HepG2 (cell line): ENCODE results near the gene BABAM1. TPM values are rescaled to one million over a fixed set of nuclear protein-coding genes. Genes with fewer than 3 reads are reported as not detected.

ENCODE experiments used
- ASH2L ChIP-seq: fragments of 300-600, 200-600 bp; sonication (generic); IDR thresholded peaks from 2 replicates; pipeline ENCODE4 v1.7.0; 2017; ENCODE audit warnings: low read depth, mild to moderate bottlenecking, moderate library complexity, mixed read lengths, low read length; ENCODE audit not compliant: insufficient read length
- BCL3 ChIP-seq: sonication (generic); formaldehyde crosslinking; IDR thresholded peaks from 2 replicates; pipeline ENCODE4 v1.5.1; 2020; ENCODE audit warnings: mild to moderate bottlenecking, missing genetic modification reagents, moderate library complexity
- CENPX ChIP-seq: sonication (generic); formaldehyde crosslinking; IDR thresholded peaks from 2 replicates; pipeline ENCODE4 v1.9.0; 2021; ENCODE audit warnings: mild to moderate bottlenecking, missing genetic modification reagents, moderate library complexity
- FIP1L1 ChIP-seq: fragments of 200-400 bp; formaldehyde crosslinking; IDR thresholded peaks from 2 replicates; pipeline ENCODE4 v1.6.1; 2018; ENCODE audit warnings: low read depth, mild to moderate bottlenecking, low read length, moderate library complexity, borderline replicate concordance; ENCODE audit not compliant: insufficient read depth
- HIVEP1 ChIP-seq: sonication (generic); formaldehyde crosslinking; IDR thresholded peaks from 2 replicates; pipeline ENCODE4 v1.4.0; 2020; ENCODE audit warnings: mild to moderate bottlenecking, missing genetic modification reagents
- JUNB ChIP-seq: sonication (generic); formaldehyde crosslinking; IDR thresholded peaks from 2 replicates; pipeline ENCODE4 v1.8.0; 2022; ENCODE audit warnings: missing genetic modification reagents, mild to moderate bottlenecking, borderline replicate concordance
- NRL ChIP-seq: sonication (generic); formaldehyde crosslinking; IDR thresholded peaks from 2 replicates; pipeline ENCODE4 v1.5.0; 2020; ENCODE audit warnings: missing genetic modification reagents, mild to moderate bottlenecking, moderate library complexity, borderline replicate concordance
- RBM39 ChIP-seq: fragments of 200-400 bp; formaldehyde crosslinking; IDR thresholded peaks from one replicate; pipeline ENCODE4 v1.6.1; 2018; ENCODE audit warnings: antibody characterized with exemption, mild to moderate bottlenecking, low read depth, low read length; ENCODE audit not compliant: poor library complexity, severe bottlenecking
- REPIN1 ChIP-seq: sonication (generic); formaldehyde crosslinking; IDR thresholded peaks from 2 replicates; pipeline ENCODE4 v1.8.0; 2022; ENCODE audit warnings: missing genetic modification reagents, low read depth, mild to moderate bottlenecking, borderline replicate concordance
- SP140L ChIP-seq: sonication (generic); formaldehyde crosslinking; IDR thresholded peaks from 2 replicates; pipeline ENCODE4 v1.4.0; 2020; ENCODE audit warnings: missing genetic modification reagents, borderline replicate concordance
- TAF15 ChIP-seq: fragments of 200-400 bp; formaldehyde crosslinking; IDR thresholded peaks from one replicate; pipeline ENCODE4 v1.6.1; 2018; ENCODE audit warnings: mild to moderate bottlenecking, low read depth, low read length; ENCODE audit not compliant: poor library complexity, severe bottlenecking
- ZFP36L1 ChIP-seq: sonication (generic); formaldehyde crosslinking; IDR thresholded peaks from 2 replicates; pipeline ENCODE4 v1.8.0; 2022; ENCODE audit warnings: mild to moderate bottlenecking, missing genetic modification reagents, moderate library complexity
- ZNF513 ChIP-seq: sonication (generic); formaldehyde crosslinking; conservative IDR thresholded peaks from 2 replicates; pipeline ENCODE4 v1.5.0; 2020; ENCODE audit warnings: missing genetic modification reagents
- ZNF598 ChIP-seq: sonication (generic); formaldehyde crosslinking; IDR thresholded peaks from 2 replicates; pipeline ENCODE4 v1.5.1; 2020; ENCODE audit warnings: mild to moderate bottlenecking, missing genetic modification reagents, borderline replicate concordance
- ZNF724P ChIP-seq: sonication (generic); formaldehyde crosslinking; IDR thresholded peaks from 2 replicates; pipeline ENCODE4 v1.8.0; 2022; ENCODE audit warnings: missing genetic modification reagents, borderline replicate concordance
- ZNF746 ChIP-seq: sonication (generic); formaldehyde crosslinking; IDR thresholded peaks from 2 replicates; pipeline ENCODE4 v1.8.0; 2022; ENCODE audit warnings: mild to moderate bottlenecking, missing genetic modification reagents
- ZNF776 ChIP-seq: sonication (generic); formaldehyde crosslinking; IDR thresholded peaks from 2 replicates; pipeline ENCODE4 v1.4.0; 2020; ENCODE audit warnings: mild to moderate bottlenecking, missing genetic modification reagents
- polyA plus RNA-seq, 8 experiments: library from polyadenylated mRNA; depleted of rRNA in 3 of 8; stranded (reverse) in 7 of 8; unstranded in 1 of 8; fragments of >200 nt; fragmentation: Illumina TruSeq in 4 of 8; extraction: Trizol in 4 of 8; gene quantifications; 2 replicates each; pipeline versions ENCODE4 v1.2.1 to v1.2.3, GENCODE V29; 2011 to 2016; ENCODE audit warnings: low read depth in 4 of 8, missing spikeins in 1 of 8, mixed read lengths in 1 of 8; ENCODE audit not compliant: insufficient read depth in 1 of 8
- total RNA-seq, 5 experiments: library from RNA; depleted of rRNA; stranded (reverse); fragments of >200 nt; fragmentation: Illumina TruSeq; extraction: Trizol; gene quantifications; 2 replicates each; pipeline ENCODE4 v1.2.3, GENCODE V29; 2016; ENCODE audit warnings: low read depth in 1 of 5
- TF ChIP-seq, protein P1 (sequence below): sonication (generic); formaldehyde crosslinking; IDR thresholded peaks from 2 replicates; pipeline ENCODE4 v1.4.0; 2020; ENCODE audit warnings: mild to moderate bottlenecking, missing genetic modification reagents, borderline replicate concordance
- TF ChIP-seq, protein P2 (sequence below): sonication (generic); formaldehyde crosslinking; conservative IDR thresholded peaks from 2 replicates; pipeline ENCODE4 v1.8.0; 2022; ENCODE audit warnings: low read depth, missing genetic modification reagents

The BABAM1 gene
- total and polyA plus RNA-seq, 2 of the 13 experiments (the other 11 are each of a cell fraction or from before 2014, with no cell fraction given): 70.0 to 82.0 TPM

DNA sequence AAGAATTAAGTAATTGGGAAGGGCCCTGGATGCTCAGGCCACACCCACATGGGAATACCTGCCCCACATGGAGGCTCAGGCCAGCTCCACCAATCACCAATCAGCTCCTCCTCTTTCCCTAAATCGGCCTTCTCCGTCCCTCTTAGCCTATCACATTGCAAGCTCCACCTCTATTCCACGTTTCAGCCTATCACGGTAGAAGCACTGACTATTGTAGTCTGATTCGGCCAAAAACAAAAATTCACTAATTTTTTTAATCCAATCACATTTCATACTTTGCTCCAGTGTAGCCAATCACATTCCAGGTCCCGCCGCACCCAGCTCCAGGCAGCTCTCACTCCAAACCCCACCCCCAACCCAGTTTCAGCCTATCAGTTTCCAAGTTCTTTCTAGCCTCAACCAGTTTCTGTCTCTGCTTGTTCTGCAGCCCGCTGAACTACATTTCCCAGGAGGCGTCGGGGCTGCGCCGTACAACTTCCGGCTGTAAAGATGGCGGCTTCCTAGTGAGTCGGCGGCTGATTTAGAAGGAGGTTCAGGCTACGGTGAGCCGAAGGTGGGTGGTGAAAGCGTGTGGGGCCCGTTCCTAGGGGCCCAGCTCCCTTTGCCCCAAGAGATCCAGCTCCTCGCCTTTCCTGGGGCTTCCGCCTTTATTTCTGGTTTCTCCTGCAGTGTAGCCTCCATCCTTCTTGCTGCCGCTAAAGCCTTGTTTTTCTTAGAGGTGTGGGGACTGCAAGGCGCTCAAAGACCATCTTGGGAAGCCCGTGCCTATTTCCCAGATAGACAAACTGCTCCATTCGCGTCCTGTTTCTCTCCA, at the start of gene BABAM1 (continued):
- TF ChIP-seq, protein P1, sequence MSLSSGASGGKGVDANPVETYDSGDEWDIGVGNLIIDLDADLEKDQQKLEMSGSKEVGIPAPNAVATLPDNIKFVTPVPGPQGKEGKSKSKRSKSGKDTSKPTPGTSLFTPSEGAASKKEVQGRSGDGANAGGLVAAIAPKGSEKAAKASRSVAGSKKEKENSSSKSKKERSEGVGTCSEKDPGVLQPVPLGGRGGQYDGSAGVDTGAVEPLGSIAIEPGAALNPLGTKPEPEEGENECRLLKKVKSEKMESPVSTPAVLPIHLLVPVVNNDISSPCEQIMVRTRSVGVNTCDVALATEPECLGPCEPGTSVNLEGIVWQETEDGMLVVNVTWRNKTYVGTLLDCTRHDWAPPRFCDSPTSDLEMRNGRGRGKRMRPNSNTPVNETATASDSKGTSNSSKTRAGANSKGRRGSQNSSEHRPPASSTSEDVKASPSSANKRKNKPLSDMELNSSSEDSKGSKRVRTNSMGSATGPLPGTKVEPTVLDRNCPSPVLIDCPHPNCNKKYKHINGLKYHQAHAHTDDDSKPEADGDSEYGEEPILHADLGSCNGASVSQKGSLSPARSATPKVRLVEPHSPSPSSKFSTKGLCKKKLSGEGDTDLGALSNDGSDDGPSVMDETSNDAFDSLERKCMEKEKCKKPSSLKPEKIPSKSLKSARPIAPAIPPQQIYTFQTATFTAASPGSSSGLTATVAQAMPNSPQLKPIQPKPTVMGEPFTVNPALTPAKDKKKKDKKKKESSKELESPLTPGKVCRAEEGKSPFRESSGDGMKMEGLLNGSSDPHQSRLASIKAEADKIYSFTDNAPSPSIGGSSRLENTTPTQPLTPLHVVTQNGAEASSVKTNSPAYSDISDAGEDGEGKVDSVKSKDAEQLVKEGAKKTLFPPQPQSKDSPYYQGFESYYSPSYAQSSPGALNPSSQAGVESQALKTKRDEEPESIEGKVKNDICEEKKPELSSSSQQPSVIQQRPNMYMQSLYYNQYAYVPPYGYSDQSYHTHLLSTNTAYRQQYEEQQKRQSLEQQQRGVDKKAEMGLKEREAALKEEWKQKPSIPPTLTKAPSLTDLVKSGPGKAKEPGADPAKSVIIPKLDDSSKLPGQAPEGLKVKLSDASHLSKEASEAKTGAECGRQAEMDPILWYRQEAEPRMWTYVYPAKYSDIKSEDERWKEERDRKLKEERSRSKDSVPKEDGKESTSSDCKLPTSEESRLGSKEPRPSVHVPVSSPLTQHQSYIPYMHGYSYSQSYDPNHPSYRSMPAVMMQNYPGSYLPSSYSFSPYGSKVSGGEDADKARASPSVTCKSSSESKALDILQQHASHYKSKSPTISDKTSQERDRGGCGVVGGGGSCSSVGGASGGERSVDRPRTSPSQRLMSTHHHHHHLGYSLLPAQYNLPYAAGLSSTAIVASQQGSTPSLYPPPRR (CRISPR knock-in tag): no peak
- TF ChIP-seq FIP1L1 (no peak), JUNB (CRISPR knock-in tag) (no peak), ZNF746 (no peak), REPIN1 (CRISPR knock-in tag) (no peak), ZFP36L1 (CRISPR knock-in tag) (0 out of 2 replicates have a peak, but pooled peaks have one; percentile 64), NRL (CRISPR knock-in tag) (no peak), TAF15 (no peak), ZNF598 (peak; percentile 50; the same call in 1 of the 2 replicates), HIVEP1 (CRISPR knock-in tag) (no peak), SP140L (CRISPR knock-in tag) (no peak), ZNF776 (CRISPR knock-in tag) (no peak), ZNF724P (CRISPR knock-in tag) (no peak), RBM39 (no peak), BCL3 (CRISPR knock-in tag) (no peak), CENPX (CRISPR knock-in tag) (no peak), ZNF513 (CRISPR knock-in tag) (no peak), ASH2L (no peak)
- TF ChIP-seq, protein P2, sequence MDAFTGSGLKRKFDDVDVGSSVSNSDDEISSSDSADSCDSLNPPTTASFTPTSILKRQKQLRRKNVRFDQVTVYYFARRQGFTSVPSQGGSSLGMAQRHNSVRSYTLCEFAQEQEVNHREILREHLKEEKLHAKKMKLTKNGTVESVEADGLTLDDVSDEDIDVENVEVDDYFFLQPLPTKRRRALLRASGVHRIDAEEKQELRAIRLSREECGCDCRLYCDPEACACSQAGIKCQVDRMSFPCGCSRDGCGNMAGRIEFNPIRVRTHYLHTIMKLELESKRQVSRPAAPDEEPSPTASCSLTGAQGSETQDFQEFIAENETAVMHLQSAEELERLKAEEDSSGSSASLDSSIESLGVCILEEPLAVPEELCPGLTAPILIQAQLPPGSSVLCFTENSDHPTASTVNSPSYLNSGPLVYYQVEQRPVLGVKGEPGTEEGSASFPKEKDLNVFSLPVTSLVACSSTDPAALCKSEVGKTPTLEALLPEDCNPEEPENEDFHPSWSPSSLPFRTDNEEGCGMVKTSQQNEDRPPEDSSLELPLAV: no peak
